Measurements from ENCODE around the gene MPRIP. TPM values are rescaled to one million over a fixed set of nuclear protein-coding genes. Genes with fewer than 3 reads are reported as not detected.
A peak's percentile ranks its signal among the peaks of the same experiment; 100 is the strongest.
"Not testable (repeated sequence)": the region's sequence is repeated elsewhere in the genome, so short reads cannot be mapped to it uniquely, and the experiment has no call there.

The MPRIP gene
- total RNA-seq = 100 to 1,000 TPM; 147 to 269 TPM

- peak within 1 kb of the TSS; percentile 77 to 90 (median 84) for H3K27ac ChIP-seq
- H3K27me3 ChIP-seq = no peaks in the 10 kb centered on the region
- intact Hi-C loops (cut with DNase I) = no loop called here
- TF ChIP-seq, protein P1, sequence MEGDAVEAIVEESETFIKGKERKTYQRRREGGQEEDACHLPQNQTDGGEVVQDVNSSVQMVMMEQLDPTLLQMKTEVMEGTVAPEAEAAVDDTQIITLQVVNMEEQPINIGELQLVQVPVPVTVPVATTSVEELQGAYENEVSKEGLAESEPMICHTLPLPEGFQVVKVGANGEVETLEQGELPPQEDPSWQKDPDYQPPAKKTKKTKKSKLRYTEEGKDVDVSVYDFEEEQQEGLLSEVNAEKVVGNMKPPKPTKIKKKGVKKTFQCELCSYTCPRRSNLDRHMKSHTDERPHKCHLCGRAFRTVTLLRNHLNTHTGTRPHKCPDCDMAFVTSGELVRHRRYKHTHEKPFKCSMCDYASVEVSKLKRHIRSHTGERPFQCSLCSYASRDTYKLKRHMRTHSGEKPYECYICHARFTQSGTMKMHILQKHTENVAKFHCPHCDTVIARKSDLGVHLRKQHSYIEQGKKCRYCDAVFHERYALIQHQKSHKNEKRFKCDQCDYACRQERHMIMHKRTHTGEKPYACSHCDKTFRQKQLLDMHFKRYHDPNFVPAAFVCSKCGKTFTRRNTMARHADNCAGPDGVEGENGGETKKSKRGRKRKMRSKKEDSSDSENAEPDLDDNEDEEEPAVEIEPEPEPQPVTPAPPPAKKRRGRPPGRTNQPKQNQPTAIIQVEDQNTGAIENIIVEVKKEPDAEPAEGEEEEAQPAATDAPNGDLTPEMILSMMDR (IDR thresholded peaks at IDR 0.05) = no peak
- no peak for TF ChIP-seq POLR2A (IDR thresholded peaks at IDR 0.05)
- no peaks in the 10 kb centered on the region for H3K36me3 ChIP-seq (replicated peaks in 1 of 2; ENCODE audit: insufficient read depth in 1 of 2, low read depth in 2 of 2)
- no peaks in the 10 kb centered on the region for H3K9me3 ChIP-seq
- H3K4me3 ChIP-seq = peak within 1 kb of the TSS; percentile 24 to 73
- 1% methylated on average over 36 of the region's 67 CpGs; no CpG with 5 or more reads in 1 of the 2 donors for WGBS, 2 donors
- peak; percentile 6 for ATAC-seq
- peaks cover 56% of the 10 kb centered on the region for H3K4me1 ChIP-seq
- no peak for DNase-seq
These were observed at the start of gene MPRIP for GRCh38 chr17:17042384-17042736. Gene MPRIP, plus strand, starts transcription at chr17:17042457. Its CDS starts 392 bp downstream, at chr17:17042849.

- WGBS, 2 donors = 84 to 88% methylated on average over 2 of the region's 2 CpGs
- DNase-seq (no peak), ATAC-seq (no peak)
- Histone ChIP-seq H3K36me3 (replicated peaks in 1 of 2; ENCODE audit: insufficient read depth in 1 of 2, low read depth in 2 of 2) (no peaks in the 10 kb centered on the region), H3K9me3 (no peaks in the 10 kb centered on the region), H3K27me3 (no peaks in the 10 kb centered on the region), H3K4me1 (no peaks in the 10 kb centered on the region), H3K4me3 (no peak overlapping the region), H3K27ac (no peak overlapping the region)
- intact Hi-C loops (cut with DNase I) = no loop called here
- no peak for TF ChIP-seq POLR2A (IDR thresholded peaks at IDR 0.05)
- TF ChIP-seq, protein P1 (IDR thresholded peaks at IDR 0.05) = no peak
These were observed 47.6 kb upstream of the MPRIP start for GRCh38 chr17:16994631-16995030.

DNA sequence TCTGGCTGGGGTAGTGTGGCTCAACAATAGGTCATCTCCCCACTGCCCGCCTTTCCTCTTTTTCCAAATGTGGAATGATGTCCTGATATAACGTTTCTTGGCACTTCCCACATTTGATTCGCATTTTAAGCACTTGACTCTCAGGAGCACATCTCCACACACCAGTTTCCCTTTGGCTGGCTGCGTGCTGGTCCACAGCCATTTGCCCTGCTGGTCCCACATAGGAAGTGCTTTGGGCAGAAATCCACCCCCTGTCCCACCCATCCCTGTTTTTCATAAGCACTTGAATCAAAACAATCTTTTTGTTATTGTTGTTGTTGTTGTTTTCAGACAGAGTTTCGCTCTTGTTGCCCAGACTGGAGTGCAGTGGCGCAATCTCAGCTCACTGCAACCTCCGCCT lies 46.3 kb upstream of the MPRIP start:
- H3K27ac ChIP-seq = no peak overlapping the region
- ATAC-seq = no peak
- no peak overlapping the region for H3K4me3 ChIP-seq
- H3K9me3 ChIP-seq = no peaks in the 10 kb centered on the region
- 87 to 90% methylated on average over 7 of the region's 7 CpGs for WGBS, 2 donors
- no peaks in the 10 kb centered on the region for H3K4me1 ChIP-seq
- DNase-seq = no peak
- intact Hi-C loops (cut with DNase I) = no loop called here
- no peaks in the 10 kb centered on the region for H3K27me3 ChIP-seq
- H3K36me3 ChIP-seq (replicated peaks in 1 of 2; ENCODE audit: insufficient read depth in 1 of 2, low read depth in 2 of 2) = no peaks in the 10 kb centered on the region
- TF ChIP-seq, protein P1 (IDR thresholded peaks at IDR 0.05) = no peak
- TF ChIP-seq POLR2A (IDR thresholded peaks at IDR 0.05) = no peak

- H3K4me3 ChIP-seq; DNase-seq; H3K4me1 ChIP-seq; H3K27me3 ChIP-seq; ATAC-seq; H3K9me3 ChIP-seq; intact Hi-C loops (cut with DNase I); H3K27ac ChIP-seq; H3K36me3 ChIP-seq (replicated peaks in 1 of 2; ENCODE audit: insufficient read depth in 1 of 2, low read depth in 2 of 2): not testable (repeated sequence)
- 77 to 82% methylated on average over 11 of the region's 11 CpGs for WGBS, 2 donors
These were observed 45.5 kb upstream of the MPRIP start for GRCh38 chr17:16996726-16997125.

GRCh38 chr17:16997514-16998429 lies 44.5 kb upstream of the MPRIP start:
- no peak for DNase-seq
- 60 to 88% methylated on average over 3 to 13 of the region's 14 CpGs for WGBS, 2 donors
- no peak overlapping the region for H3K27ac ChIP-seq
- no peak for TF ChIP-seq POLR2A (IDR thresholded peaks at IDR 0.05)
- TF ChIP-seq, protein P1 (IDR thresholded peaks at IDR 0.05) = no peak
- intact Hi-C loops (cut with DNase I) = no loop called here
- H3K36me3 ChIP-seq (replicated peaks in 1 of 2; ENCODE audit: insufficient read depth in 1 of 2, low read depth in 2 of 2) = no peaks in the 10 kb centered on the region
- H3K9me3 ChIP-seq = no peaks in the 10 kb centered on the region
- no peak overlapping the region for H3K4me3 ChIP-seq
- peaks cover 11% of the 10 kb centered on the region for H3K4me1 ChIP-seq
- ATAC-seq = no peak
- H3K27me3 ChIP-seq = no peaks in the 10 kb centered on the region

Data from body of pancreas (tissue), 4 donors.